NCI-H146 treated with DMSO at 0.1 percent for 48 hours (cell line): Measurements from ENCODE around the gene COL9A2.
A peak's percentile ranks its signal among the peaks of the same experiment; 100 is the strongest.
"Not testable (repeated sequence)": the region's sequence is repeated elsewhere in the genome, so short reads cannot be mapped to it uniquely, and the experiment has no call there.

Source experiments
- DNase-seq: peaks from one replicate; lab custom pipeline; 2025; ENCODE audit not compliant: unreplicated experiment; lab: John Stamatoyannopoulos, UW

Gene COL9A2

GRCh38 chr1:40316595-40317393, at the start of gene COL9A2:
TSS of gene COL9A2 (minus strand) at chr1:40317286. CDS start at chr1:40317197, 89 bp downstream.
- peak; percentile 15 for DNase-seq

GRCh38 chr1:40363721-40364120, 46.6 kb upstream of the COL9A2 start:
- no peak for DNase-seq

- DNase-seq: no peak
These were observed 45.6 kb upstream of the COL9A2 start for GRCh38 chr1:40362699-40363098.

GRCh38 chr1:40362199-40362598, 45.1 kb upstream of the COL9A2 start:
- no peak for DNase-seq

- no peak for DNase-seq
These were observed 44.6 kb upstream of the COL9A2 start for GRCh38 chr1:40361637-40362036.

- DNase-seq: no peak
These were observed 44.1 kb upstream of the COL9A2 start for GRCh38 chr1:40361201-40361600.

- DNase-seq: no peak
These were observed 43.5 kb upstream of the COL9A2 start for GRCh38 chr1:40360631-40361030.

GRCh38 chr1:40357625-40358024, 40.5 kb upstream of the COL9A2 start:
- DNase-seq: no peak

GRCh38 chr1:40353082-40353481, 36.0 kb upstream of the COL9A2 start:
- no peak for DNase-seq

- DNase-seq: no peak
These were observed 35.0 kb upstream of the COL9A2 start for GRCh38 chr1:40352126-40352525.

- no peak for DNase-seq
These were observed 34.0 kb upstream of the COL9A2 start for GRCh38 chr1:40351124-40351523.

- DNase-seq: no peak
These were observed 33.3 kb upstream of the COL9A2 start for GRCh38 chr1:40350391-40350790.

GRCh38 chr1:40344597-40344996, 27.5 kb upstream of the COL9A2 start:
- DNase-seq: peak; percentile 2

- not testable (repeated sequence) for DNase-seq
These were observed 25.3 kb upstream of the COL9A2 start for GRCh38 chr1:40342381-40342717.

- no peak for DNase-seq
These were observed 24.6 kb upstream of the COL9A2 start for GRCh38 chr1:40341491-40342380.

- DNase-seq: peak; percentile 26
These were observed 22.6 kb upstream of the COL9A2 start for GRCh38 chr1:40339420-40340323.

GRCh38 chr1:40338745-40339419, 21.8 kb upstream of the COL9A2 start:
- DNase-seq: peak; percentile 46

GRCh38 chr1:40337443-40337842, 20.4 kb upstream of the COL9A2 start:
- no peak for DNase-seq

GRCh38 chr1:40332695-40333094, 15.6 kb upstream of the COL9A2 start:
- DNase-seq: no peak

GRCh38 chr1:40331403-40331802, 14.3 kb upstream of the COL9A2 start:
- not testable (repeated sequence) for DNase-seq
